Measurements from ENCODE around the gene RYR2.

RYR2 gene

DNA sequence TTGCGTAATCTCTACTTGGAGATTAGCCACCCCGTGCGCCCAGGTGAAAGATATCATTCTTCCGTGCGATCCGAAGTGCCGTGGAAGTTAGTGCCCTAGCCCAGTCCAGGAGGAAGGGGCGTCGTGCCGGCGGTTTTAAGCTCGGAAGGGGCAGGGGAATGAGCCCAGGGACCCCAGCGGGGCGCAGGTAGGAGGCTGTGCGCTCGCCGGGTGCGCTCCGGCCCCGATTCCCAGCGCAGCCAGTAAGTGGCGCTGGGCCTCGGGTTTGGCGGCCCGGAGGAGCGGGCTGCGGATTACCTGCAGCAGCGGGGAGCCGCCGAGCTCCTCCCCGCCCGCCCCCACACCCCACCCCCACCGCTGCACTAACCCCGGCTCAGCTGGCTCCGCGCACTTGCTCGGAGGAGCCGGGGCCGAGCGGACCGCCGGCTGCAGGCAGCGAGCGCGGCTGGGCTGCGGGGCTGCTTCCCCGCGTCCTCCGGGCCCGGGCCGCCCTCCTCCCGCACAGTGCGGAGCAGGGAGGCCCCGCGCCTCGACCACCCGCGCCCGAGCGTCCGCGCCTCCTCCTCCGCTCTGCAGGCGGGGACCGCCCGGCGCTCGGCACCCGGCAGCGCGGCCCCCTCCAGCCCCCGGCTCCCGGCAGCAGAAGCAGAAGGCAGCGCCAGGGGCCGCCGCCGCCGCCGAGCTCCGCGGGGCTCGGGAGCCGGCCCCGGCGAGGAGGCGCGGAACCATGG, at the start of gene RYR2:
RYR2 (plus strand) TSS at position 390 of the 731 bp plus-strand sequence; CDS start at position 728, 338 bp downstream.
- DNase-seq: no peak

DNA sequence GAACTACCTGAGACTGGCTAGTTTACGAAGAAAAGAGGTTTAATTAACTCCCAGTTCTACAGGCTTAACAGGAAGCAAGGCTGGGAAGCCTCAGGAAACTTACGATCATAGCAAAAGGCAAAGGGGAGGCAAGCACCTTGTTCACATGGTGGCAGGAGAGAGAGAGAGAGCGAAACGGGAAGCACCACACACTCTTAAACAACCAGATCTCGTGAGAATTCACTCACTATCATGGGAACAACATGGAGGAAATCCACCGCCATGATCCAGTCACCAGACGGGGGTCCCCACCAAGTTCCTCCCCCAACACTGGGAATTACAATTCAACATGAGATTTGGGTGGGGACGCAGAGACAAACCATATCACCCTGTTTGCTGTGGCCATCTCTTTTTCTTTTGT, 49.5 kb upstream of the RYR2 start:
- DNase-seq: no peak

DNA sequence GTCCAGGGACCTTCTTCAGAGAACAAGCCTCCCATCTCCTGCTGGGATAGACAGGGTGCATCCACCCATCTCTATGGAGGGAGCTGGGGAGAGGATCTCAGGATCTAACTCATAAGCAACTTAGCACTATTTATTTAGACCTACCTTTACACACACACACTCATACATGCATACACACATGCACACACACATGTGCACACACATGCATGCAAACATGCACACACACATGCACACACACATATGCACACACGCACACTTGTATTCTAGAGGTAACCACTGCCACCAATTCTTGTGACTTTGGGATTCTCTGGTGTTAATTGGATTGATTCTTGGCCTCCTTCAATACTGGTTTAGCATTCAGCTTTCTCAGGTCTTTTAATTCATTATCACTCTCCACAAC, 47.5 kb upstream of the RYR2 start:
- DNase-seq: no peak

DNA sequence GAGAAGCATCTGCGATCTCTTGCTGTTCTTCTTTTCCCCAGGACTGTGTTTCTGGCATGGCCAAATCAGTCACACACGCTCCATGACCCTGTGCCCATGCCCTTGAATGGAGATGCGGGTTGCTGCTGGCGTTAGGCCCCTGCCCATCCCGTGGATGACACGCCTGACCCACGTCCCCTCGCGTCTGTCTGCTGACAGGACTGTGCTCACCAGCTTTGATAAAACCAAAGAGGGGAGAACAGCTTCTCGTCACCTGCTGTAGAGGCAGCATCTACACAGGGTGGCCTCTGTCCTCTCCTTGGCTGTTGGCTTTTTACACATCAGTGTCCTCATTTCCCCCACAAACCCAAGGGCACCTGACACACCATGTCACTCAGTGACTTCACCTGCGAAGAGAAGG, 44.6 kb upstream of the RYR2 start:
- DNase-seq: no peak

DNA sequence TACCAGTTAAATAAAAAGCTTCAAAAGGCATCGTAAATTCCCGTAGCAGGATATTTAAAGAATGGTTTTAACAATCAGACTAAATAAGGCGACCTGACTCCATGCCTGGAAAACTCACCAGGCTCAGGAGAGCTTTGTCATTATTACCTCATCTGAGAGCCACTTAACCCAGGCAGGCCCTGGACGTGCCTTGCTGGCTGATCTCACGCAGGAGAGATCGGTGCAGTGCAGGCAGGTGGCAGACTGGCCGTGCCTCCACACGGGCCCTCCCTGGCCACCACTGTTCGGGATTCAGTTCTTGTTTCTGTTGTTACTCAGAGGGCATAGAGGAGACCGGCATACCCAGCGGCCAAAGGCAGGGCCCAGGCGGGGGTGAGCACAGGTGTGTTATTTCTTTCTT, 44.1 kb upstream of the RYR2 start:
- no peak for DNase-seq

DNA sequence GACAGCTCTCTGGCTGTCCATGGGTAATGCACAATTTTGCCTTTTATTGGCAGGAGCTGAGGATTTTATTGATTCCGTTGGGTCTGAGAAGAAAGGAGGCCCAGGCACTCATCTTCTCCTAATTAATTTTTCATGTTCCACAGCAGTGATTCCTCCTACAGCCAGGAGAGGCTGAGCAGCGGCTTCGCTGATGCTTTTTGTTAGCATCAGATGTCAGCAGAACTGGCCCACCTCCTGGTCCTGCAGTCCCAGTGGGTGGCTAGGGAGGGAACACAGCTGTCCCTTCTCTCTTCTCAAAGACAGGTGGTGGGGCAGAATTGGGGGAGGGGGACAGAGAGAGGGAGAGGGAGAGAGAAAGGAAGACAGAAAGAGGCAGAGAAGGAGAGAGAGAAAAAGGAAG, 43.4 kb upstream of the RYR2 start:
- DNase-seq: no peak

DNA sequence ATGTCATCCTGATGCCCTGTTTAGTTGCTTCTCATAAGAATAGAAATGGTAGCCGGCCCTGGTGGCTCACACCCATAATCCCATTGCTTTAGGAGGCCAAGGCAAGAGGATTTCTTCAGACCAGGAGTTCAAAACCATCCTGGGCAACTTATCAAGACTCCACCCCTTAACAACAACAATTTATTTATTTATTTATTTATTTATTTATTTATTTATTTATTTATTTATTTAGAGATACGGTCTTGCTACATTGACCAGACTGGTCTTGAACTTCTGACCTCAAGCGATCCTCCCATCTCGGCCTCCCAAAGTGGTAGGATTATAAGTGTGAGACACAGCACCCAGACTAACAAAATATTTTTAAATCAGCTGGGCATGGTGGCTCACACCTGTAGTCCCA, 41.8 kb upstream of the RYR2 start:
- DNase-seq: no peak

DNA sequence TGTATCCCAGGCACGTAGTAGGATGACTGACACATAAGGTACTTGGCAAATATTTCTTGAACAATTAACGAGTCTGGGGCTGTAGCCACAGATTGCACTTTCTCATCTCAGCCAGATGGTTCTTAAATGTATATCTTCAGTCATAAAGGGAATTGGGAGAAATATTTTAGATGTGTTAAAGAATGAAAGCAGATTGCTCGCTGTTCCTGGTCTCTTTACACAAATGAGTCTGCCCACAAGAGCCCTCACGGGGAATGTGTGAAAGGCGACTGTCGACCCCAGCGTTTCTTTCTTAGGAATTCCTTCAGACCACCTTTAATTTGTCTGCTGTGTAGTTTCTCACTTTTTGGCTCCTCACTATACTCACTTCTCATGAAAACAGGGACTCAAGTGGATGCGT, 38.5 kb upstream of the RYR2 start:
- no peak for DNase-seq

DNA sequence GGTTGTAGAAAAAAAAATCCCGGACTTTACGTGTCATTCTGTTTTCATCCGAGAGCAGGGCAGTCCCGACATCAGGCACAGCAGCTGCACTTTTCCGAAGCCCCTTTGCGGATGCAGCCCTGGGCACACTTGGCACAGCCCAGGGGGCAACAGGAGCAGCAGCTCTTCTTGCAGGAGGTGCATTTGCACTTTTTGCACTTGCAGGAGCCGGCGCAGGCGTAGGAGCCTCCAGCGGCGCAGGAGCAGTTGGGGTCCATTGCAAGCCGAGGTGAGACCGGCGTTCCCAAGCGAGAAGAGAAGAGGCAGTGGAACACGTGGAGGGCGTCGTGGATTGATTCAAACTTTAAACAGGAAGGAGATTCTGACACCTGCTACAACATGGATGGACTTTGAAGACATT, 37.9 kb upstream of the RYR2 start, which contains the start of gene MT1HL1:
MT1HL1 (minus strand) TSS at position 326 of the 400 bp plus-strand sequence; CDS start at position 257, 69 bp downstream.
- no peak for DNase-seq

DNA sequence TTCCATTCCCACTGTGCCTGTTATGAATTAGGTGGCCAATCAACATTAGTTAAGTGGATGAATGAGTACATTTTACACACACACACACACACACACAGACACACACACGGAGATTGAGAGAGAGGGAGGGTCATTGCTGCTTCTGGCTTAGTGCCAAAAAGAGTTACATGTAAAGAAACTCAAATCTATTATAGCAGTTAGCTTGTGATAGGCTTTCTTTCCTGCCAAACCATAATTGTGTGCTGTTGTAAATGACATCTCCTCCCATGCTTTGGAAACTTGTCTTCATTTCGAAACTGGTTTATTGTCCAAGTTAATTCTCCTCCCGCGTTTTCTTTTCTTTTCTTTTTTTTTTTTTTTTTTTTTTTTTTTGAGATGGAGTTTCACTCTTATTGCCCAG, 36.3 kb upstream of the RYR2 start:
- no peak for DNase-seq

DNA sequence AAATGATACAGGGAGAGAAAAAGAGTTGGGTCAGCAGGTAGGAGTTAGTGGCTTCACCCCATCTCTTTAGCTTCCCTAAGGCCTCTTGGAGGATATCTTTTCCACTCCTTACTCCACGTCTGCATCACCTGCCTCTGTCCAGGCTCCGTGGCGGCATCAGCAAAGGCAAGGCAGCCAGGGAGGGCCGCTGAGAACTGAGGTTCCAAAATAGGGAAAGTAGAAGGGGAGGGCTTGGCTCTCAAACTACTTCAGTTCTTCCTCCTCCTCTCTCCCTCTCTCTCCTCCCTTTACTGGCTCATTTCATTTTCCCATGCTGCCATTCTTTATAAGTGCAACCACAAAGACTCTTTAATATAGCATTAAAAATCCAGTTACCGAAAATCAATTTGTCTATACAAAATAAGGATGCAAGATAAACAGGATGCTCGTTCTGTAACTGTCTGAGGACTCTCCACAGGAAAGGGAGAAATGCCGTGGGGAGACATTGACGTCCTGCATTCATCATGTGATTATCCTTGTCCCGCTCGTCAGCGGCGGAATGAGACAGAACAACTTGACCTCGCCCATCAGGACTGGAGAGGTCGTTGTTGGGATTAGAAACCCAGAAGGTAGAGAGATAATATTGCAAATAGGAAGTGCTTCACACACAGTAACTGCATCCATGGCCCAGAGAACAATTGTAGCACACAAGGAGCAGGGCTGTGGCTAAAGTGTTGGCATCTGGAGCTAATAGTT, 34.7 kb upstream of the RYR2 start:
- DNase-seq: no peak

DNA sequence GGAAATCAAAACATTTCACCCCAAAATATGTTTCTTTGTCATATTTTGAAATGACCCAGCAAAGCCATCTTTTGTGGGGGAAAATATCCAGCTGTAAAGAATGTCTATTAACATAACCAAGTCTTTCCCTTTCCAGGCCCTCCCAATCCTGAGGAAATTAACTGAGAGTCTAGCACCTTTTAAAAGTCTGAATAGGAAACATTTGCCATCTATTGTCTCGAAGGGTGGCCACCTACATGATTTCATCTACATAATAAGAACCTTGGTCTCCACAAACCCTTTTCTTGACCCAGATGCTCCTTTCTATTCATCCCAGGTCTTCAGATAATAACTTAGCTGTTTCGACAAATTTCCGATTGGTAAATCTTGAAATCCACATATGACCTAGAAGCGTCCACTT, 32.4 kb upstream of the RYR2 start:
- no peak for DNase-seq

DNA sequence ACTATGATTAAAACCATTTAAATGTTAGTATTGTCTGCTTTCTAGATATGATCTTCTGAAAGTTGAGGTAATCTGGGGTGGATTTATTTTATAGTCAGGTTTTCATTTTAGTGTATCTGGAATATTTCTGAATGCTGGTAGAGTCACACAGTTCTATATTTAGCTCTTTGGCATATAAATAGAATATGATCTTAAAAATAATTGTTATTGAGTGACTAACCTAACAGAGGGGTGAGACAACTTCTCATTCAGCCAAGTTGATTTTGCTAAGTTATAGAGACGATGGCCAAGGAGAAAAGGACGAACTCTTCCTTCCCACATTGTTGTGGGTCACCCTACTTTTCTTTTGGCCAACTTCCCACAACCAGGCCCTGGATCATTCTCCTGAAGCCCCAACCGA, 30.6 kb upstream of the RYR2 start:
- no peak for DNase-seq

DNA sequence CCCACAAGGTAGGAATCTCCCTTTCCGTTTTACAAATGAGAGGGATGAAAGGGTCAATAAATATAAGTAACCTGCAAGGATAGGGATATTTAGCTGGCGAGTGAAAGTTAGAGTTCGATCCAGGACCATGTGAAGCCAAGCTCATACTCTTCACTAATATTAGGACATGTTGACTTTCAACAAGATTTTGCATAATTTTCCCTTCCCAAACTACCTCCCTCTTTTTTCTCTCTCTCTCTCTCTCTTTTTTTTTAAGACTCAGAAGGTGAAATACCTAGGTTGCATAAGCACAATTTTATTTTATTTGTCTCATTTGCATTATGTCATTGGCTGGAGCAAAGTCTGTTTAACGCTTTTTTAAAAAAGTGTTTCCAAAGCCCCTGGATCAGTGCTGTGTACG, 29.6 kb upstream of the RYR2 start:
- no peak for DNase-seq

DNA sequence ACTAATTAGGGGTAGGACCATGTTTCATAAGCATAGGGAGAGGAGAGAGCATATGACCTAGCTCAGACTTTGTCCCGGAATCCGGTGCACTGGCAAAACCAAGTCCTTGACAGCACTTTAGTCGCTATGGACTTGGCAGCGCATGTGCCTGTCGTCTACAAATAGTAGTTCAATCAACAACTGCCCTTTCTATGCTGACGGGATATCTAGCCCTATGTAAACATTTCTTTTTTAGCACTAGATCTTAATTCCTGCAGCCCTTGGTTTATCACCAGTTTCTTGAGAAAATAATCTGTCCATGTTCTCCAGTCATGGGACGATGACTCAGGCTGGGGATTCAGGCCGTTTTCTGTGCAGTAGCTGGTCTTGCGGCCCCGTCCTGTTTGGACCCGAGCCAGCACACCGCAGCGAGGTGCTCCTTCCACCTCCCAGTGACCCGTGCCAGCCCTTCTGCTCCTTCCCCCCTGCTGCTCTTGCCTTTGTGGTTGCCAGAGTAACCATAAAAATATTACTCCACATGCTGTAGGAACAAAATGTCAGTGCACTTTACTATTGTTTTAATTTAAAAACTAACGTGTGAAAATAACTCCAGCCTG, 29.1 kb upstream of the RYR2 start:
- no peak for DNase-seq

DNA sequence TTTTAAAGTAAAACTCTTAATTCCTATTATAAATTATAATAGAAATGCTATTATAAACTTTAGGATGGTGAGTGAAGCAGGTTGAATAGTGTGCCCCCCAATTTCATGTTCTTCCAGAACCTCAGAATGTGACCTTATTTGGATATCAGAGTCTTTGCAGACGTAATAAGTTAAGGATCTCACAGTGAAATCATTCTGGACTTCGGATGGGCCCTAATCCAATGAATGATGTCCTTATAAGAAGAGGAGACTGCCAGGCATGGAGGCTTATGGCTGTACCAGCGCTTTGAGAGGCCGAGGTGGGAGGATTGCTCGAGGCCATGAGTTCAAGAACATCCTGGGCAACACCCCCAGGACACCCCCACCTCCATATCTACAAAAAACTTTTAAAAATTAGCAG, 28.4 kb upstream of the RYR2 start:
- DNase-seq: no peak

DNA sequence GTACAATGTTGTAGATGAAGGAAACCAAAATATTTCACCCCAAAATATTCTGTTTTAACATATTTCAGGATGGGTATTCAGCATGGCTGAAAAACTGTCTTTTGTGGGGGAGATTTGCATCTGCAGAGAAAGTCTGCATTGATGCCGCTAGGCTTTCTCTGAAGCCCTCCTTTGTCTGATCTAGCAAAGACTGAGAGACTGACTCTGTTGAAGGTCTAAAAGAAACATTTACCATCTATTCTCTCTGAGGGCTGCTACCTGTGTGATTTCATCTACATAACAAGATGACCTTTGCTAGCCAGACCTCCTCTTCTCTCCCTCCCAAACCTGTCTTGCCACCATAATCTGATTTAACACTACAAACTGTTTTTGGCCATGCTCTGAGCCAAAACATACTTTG, 25.4 kb upstream of the RYR2 start:
- no peak for DNase-seq

DNA sequence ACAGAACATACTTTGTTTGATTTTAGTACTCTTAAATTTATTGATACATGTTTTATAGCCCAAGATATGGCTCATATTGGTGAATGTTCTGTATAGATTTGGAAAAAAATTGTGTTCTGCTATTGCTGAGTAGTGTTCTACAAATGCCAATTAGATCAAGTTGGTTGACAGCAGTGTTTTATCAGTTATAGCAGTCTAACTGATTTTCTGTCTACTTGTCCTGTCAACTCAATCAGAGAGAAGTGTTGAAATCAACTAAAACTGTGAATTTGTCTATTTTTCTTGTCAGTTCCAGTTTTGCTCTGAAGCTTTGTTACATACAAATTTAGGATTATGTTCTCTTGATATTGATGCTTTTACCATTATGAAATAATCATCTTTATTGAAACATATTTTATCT, 23.1 kb upstream of the RYR2 start:
- no peak for DNase-seq

DNA sequence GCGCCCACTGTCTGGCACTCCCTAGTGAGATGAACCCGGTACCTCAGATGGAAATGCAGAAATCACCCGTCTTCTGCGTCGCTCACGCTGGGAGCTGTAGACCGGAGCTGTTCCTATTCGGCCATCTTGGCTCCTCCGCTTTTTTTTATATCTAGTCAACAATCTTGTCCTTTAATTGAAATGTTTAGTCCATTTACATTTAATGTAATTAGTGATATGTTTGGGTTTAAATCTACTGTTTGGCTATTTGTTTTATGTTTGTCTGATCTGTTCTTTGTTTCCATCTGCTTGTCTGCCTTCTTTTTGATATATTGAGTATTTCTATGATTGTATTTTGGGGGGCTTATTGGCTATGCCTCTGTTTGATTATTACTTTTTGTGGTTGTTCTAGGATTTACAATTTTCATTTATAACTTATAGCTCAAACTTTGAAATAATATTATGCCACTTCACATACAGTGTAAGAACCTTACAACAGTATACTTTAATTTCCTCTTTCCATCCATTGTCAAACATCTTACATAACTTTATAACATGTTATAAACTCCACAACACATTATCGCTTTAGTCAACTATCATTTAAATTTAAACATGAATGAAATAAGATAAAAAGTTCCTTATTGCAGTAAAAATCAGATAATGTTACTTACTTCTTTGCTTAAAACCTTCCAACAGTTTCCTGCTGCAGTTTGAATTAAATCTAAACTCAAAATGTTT, 16.5 kb upstream of the RYR2 start:
- no peak for DNase-seq

DNA sequence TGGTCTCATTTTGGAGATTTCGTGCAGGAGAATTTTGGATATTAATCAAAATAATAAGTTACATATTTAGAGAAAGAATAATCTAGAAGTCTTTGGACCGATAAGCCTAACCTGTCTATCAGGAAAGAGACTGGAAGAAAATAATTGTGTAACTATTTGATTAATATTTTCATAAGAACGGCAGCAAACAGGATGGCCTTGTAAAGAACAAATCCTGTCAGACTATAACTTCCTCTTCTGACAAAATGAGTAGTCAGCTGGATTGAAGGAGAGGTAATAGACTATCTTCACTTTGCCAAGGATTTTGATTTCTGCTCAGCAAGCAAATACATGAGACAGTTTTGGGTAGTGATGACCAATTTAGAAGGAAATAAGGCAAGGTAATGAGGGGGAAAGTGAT, 12.7 kb upstream of the RYR2 start:
- DNase-seq: no peak

DNA sequence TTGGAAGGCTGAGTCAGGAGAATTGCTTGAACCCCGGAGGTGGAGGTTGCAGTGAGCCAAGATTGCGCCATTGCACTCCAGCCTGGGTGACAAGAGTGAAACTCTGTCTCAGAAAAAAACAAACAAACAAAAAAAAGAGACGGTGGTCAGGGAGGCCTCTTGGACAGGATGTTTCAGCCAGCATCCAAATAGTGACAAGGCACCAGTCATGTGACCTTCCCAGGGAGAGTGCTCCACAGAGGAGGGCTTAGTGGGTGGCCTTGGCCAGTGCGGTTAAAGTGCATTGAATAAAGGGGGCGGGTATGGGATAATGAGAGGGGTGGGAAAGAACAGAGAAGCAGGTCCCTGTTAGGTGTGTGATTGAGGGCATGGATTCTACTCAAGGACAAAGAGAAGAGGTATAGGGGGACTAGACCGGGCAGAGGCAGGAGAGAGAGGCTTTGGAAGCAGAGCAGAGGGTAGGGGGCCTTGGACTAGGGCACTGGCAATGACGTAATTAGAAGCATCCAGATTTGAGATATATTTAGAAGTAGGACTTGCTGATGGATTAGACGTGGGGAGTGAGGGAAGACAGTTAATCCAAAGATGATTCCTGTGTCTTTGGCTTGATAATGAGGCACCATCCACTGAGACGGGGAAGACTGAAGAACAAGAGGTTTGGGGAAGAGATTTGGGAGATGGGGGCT, 12.0 kb upstream of the RYR2 start:
- no peak for DNase-seq

DNA sequence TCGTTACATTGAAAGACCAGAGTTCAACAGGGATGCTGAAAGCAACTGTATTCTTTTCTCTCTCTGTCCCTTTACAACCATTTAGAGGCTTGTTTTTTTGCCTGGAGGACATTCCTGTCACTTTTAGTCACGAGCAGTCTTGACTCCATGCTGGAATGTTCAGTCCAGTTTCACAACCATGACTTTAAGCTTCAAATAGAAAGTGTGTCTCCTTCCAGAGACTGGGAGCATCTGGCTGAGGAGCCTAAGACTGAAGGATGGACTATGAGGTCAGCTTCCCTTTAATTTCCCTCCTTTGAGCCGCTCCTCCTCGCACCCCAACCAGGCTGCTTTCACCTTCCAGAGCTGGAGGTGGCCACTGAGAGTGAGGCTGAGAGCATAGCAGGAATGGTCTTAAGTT, 10.5 kb upstream of the RYR2 start:
- DNase-seq: no peak

DNA sequence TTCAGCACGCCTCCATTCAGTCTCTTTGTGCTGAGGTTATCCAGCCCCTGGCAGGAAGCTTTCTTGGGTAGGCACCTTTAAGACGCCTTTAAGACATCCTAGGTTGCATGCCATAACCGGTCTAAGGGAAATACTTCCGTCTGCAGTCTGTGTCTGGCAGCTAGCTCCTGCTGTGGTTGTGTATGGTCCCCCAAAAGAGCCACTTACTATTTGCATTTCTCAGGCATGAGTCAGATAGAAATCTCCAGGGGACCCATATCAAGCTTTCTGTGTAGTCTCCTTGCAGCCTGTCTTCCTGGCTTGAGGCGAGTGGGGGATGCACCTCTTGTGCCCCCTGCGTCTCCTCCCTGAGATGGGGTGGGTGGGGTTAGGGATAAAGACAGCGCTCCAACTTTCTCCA, 10.0 kb upstream of the RYR2 start:
- DNase-seq: no peak

Data from stimulated activated CD4-positive, alpha-beta T cell treated with anti-CD3 and anti-CD28 coated beads, Interleukin-4, amount 100 ng/mL, for 4 hours (primary cell).